Stimulated activated CD4-positive, alpha-beta T cell treated with anti-CD3 and anti-CD28 coated beads, Interleukin-4, amount 100 ng/mL, for 1 hour (primary cell): ENCODE measurements around the gene LAMA4.

Source experiments
- DNase-seq: peaks from one replicate; pipeline ENCODE4 v3.0.0-alpha.2; 2020

Gene LAMA4

GRCh38 chr6:112234601-112235000 is 19.8 kb downstream of the LAMA4 start:
- DNase-seq, result no peak

- DNase-seq, result no peak
Observed at GRCh38 chr6:112233847-112234246, 20.5 kb downstream of the LAMA4 start.

GRCh38 chr6:112232845-112233256 is 21.5 kb downstream of the LAMA4 start:
- no peak for DNase-seq

GRCh38 chr6:112231594-112232060 is 22.7 kb downstream of the LAMA4 start:
- DNase-seq, result no peak

- DNase-seq, result no peak
Observed at GRCh38 chr6:112231164-112231563, 23.2 kb downstream of the LAMA4 start.

- DNase-seq, result no peak
Observed at GRCh38 chr6:112228480-112229332, 25.7 kb downstream of the LAMA4 start.

GRCh38 chr6:112227992-112228391 is 26.4 kb downstream of the LAMA4 start:
- DNase-seq, result no peak

GRCh38 chr6:112227411-112227810 is 27.0 kb downstream of the LAMA4 start:
- DNase-seq, result no peak

GRCh38 chr6:112225691-112226090 is 28.7 kb downstream of the LAMA4 start:
- DNase-seq, result no peak

- no peak for DNase-seq
Observed at GRCh38 chr6:112224088-112224487, 30.3 kb downstream of the LAMA4 start.

GRCh38 chr6:112223070-112223861 is 31.1 kb downstream of the LAMA4 start:
- DNase-seq, result no peak

- DNase-seq, result no peak
Observed at GRCh38 chr6:112221981-112222852, 32.1 kb downstream of the LAMA4 start.

- DNase-seq, result no peak
Observed at GRCh38 chr6:112221561-112221960, 32.8 kb downstream of the LAMA4 start.

GRCh38 chr6:112218563-112218962 is 35.8 kb downstream of the LAMA4 start:
- DNase-seq, result no peak

- DNase-seq, result no peak
Observed at GRCh38 chr6:112216662-112217551, 37.5 kb downstream of the LAMA4 start.

GRCh38 chr6:112215488-112216284 is 38.7 kb downstream of the LAMA4 start:
- DNase-seq, result no peak

GRCh38 chr6:112214739-112215269 is 39.6 kb downstream of the LAMA4 start:
- no peak for DNase-seq

GRCh38 chr6:112210852-112211251 is 43.5 kb downstream of the LAMA4 start:
- no peak for DNase-seq

- DNase-seq, result no peak
Observed at GRCh38 chr6:112209131-112209530, 45.2 kb downstream of the LAMA4 start.

GRCh38 chr6:112207776-112208175 is 46.6 kb downstream of the LAMA4 start:
- no peak for DNase-seq

- no peak for DNase-seq
Observed at GRCh38 chr6:112207131-112207530, 47.2 kb downstream of the LAMA4 start.
